ENCODE results near the gene ABLIM1. TPM values are rescaled to one million over a fixed set of nuclear protein-coding genes. Genes with fewer than 3 reads are reported as not detected.

The ABLIM1 gene
- total and polyA plus RNA-seq, 10 of the 15 experiments (the other 5 are each of a cell fraction or from before 2014, with no cell fraction given) = 14.2 to 50.5 (median 28.1) TPM

- TF ChIP-seq CEBPZ (IDR thresholded peaks at IDR 0.05; ENCODE audit: low read depth, low read length) (no peak), KAT2A (conservative IDR thresholded peaks at IDR 0.05; ENCODE audit: control insufficient read depth, low read depth, low read length) (no peak), BCLAF1 (IDR thresholded peaks at IDR 0.05) (no peak)
Measured at GRCh38 chr10:114576716-114577115, 81.4 kb downstream of the ABLIM1 start (continued).

GRCh38 chr10:114576132-114576487, 82.0 kb downstream of the ABLIM1 start:
- ATAC-seq = no peak
- 38% methylated on average over 2 of the region's 2 CpGs for WGBS (ENCODE audit: insufficient coverage, insufficient replicate concordance, low lambda C conversion rate, missing lambda C conversion rate)
- in situ Hi-C loops (cut with MboI) (no loop called here), intact Hi-C loops (cut with micrococcal nuclease; ENCODE audit: unreplicated experiment) (no loop called here)
- Histone ChIP-seq H3K27me3 (replicated peaks in 1 of 2; ENCODE audit: control insufficient read depth in 2 of 2, insufficient read depth in 2 of 2, low read length in 1 of 2) (no peaks in the 10 kb centered on the region; a peak in 1 of 4 replicates), H3K4me1 (ENCODE audit: control insufficient read depth, insufficient read depth, low read length) (no peaks in the 10 kb centered on the region), H3K36me3 (ENCODE audit: control insufficient read depth in 2 of 2, insufficient read depth in 2 of 2, low read length in 1 of 2) (no peaks in the 10 kb centered on the region), H3K9ac (ENCODE audit: control insufficient read depth, insufficient read depth, low read length) (no peak overlapping the region), H3K4me3 (no peak overlapping the region), H2AFZ (ENCODE audit: control insufficient read depth, low read depth, low read length) (no peak overlapping the region), H3K9me3 (replicated peaks; ENCODE audit: control insufficient read depth, insufficient read depth, low read length) (no peaks in the 10 kb centered on the region), H3K4me2 (ENCODE audit: control insufficient read depth, insufficient read depth) (no peak overlapping the region), H4K20me1 (ENCODE audit: control insufficient read depth, insufficient read depth) (no peaks in the 10 kb centered on the region), H3K79me2 (ENCODE audit: control insufficient read depth, insufficient read depth, low read length) (no peaks in the 10 kb centered on the region), H3K27ac (ENCODE audit: control insufficient read depth, insufficient read depth) (no peak overlapping the region)
- POLR2A ChIA-PET = no interaction called here
- no TSS peak for BruUV-seq (replicated peaks)
- DNase-seq (ENCODE audit: low read depth, low spot score) = no peak
- SMC1A ChIA-PET (ENCODE audit: uncharacterized antibody, unreplicated experiment) = no interaction called here
- no peak for TF ChIP-seq WRNIP1 (IDR thresholded peaks at IDR 0.05; ENCODE audit: borderline replicate concordance, low read depth, low read length)
- no peak for TF ChIP-seq TAF1 (IDR thresholded peaks at IDR 0.05; ENCODE audit: borderline replicate concordance, low read depth, low read length)
- TF ChIP-seq CTCF (IDR thresholded peaks at IDR 0.05 in 2 of 3, conservative IDR thresholded peaks at IDR 0.05 in 1 of 3; ENCODE audit: control insufficient read depth in 2 of 3, extremely low read depth in 1 of 3, insufficient read depth in 1 of 3, low read depth in 3 of 3, low read length in 3 of 3) = no peak
- no peak for TF ChIP-seq RCOR1 (conservative IDR thresholded peaks at IDR 0.05; ENCODE audit: low read depth, low read length)
- no peak for TF ChIP-seq NR2C1 (IDR thresholded peaks at IDR 0.05)
- TF ChIP-seq PAX5 (IDR thresholded peaks at IDR 0.05; ENCODE audit: borderline replicate concordance, low read depth, low read length) = no peak
- TF ChIP-seq NBN (IDR thresholded peaks at IDR 0.05) = no peak
- no peak for FAIRE-seq
- RAD21 ChIA-PET (ENCODE audit: unreplicated experiment) = no interaction called here
- CTCF ChIA-PET = no interaction called here
